IPS DF 4.7 (cell line): ENCODE measurements around the gene GJA4.

Experiments
- DNase-seq: peaks from one replicate; pipeline ENCODE4 v3.0.0-alpha.2; 2013; ENCODE audit warnings: low spot score; ENCODE audit errors: extremely low read depth

Gene GJA4

DNA sequence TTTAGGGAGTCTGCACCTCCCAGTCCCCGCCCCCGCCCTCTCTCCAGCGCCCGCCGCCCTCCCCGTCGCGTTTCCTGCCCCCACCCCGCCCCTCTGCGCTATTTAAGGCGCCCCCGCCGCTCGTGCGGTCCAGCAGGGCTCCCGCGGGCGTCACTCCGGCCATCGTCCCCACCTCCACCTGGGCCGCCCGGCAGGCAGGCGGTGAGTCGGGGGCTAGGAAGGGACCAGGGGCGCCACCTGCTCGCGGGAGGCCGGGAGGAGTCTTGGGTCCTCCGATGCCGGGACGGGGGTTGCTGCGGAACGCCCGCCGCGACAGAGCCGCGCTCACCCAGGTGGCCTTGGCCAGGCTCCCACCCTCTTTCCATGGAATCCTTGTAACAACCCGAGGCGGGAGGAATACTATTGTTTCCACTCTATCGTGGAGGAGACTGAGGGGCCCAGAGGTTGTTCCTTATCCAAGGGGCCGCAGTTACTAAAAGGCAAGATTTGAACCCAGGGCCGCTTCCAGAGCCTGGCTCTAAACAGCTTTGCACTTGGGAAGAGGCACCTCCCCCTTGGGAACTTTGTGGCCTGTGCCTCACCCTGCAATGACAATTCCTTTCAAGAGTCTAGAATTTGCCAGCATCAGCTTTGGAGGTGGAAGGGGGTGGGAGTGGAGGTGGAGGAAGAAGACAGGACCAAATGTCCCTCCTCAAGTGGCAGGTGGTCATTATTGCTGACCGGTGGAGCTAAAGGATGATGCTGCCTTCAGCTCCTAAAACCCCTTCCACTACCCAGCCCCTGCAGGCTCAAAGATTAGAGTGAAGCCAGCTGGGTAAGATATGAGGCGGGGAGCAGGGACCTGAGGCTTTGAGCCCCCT, at the start of gene GJA4:
TSS of gene GJA4 (plus strand) at position 132 of the 860 bp plus-strand sequence. CDS start 1,215 bp downstream, outside the sequence.
- no peak for DNase-seq

DNA sequence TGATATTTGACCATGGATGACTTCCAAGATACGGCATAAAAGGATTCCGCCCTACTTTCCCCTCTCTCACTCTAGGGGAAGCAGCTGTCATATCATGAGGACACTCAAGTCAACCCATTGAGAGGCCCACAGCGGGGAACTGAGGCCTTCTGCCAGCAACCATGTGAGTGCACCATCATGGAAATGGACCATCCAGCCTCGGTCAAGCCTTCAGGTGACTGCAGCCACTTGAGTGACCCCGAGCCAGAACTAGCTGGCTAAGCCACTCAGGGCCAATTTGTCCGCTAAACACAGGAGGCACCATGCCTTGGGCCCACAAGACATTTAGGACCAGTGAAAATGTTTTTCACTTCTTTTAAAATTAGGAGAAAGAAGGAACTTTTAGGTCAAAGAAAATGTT, 49.0 kb upstream of the GJA4 start:
- DNase-seq = no peak

DNA sequence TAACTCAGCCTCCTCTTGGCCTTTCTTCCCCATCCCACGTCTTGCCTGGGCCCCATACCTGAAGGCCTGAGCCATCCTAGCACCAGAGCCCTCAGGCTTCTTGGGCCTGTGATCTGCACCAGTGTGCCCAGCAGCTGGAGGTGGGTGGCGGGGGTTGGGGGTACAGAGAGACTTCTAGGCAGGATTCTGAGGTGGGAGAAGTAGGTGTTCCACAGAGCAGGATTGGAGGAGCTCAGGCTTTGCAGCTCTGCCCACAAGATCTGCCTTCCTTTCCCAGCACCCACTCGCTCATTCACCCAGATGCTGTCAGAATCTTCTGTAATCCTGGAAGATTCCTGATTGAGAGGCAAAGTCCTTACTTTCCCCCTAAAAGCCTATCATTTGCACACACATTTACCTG, 47.9 kb upstream of the GJA4 start:
- DNase-seq = no peak

DNA sequence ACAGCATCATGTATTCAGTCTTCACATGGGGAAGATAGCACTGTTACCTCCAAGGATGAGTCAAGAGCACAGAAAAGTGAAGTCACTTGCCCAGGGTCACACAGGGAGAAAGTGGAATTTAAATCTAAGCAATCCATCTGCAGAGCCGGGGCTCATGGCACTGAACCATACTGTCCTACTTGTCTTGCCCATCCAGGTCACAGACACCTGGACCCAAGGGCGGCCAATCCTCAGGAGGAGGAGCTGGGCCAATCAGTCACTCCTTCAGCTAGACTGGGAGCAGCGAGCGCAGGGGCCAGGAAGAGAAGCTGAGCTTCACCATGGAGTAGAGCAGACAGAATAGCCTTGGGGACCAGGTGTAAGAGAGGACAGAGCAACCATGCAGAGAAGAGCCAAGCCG, 47.1 kb upstream of the GJA4 start:
- DNase-seq = no peak

DNA sequence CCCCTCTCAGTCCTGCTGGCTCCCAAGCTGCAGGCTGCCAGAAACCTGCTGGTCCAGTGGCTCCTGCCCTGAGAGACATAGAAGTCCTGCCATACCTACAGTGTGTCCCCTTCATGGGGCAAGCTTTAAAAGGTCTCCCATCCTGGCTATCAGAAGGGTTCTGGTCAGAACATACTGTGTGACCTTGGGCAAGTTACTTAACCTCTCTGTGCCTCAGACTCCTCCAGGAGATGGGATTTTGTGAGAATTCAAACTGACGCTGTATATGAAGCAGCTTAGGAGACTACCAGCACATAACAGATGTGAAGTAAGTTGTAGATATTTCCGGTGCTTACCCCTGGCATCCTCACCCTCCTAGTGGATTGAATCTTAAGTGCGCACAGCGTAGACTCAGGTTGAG, 46.7 kb upstream of the GJA4 start:
- DNase-seq = no peak

DNA sequence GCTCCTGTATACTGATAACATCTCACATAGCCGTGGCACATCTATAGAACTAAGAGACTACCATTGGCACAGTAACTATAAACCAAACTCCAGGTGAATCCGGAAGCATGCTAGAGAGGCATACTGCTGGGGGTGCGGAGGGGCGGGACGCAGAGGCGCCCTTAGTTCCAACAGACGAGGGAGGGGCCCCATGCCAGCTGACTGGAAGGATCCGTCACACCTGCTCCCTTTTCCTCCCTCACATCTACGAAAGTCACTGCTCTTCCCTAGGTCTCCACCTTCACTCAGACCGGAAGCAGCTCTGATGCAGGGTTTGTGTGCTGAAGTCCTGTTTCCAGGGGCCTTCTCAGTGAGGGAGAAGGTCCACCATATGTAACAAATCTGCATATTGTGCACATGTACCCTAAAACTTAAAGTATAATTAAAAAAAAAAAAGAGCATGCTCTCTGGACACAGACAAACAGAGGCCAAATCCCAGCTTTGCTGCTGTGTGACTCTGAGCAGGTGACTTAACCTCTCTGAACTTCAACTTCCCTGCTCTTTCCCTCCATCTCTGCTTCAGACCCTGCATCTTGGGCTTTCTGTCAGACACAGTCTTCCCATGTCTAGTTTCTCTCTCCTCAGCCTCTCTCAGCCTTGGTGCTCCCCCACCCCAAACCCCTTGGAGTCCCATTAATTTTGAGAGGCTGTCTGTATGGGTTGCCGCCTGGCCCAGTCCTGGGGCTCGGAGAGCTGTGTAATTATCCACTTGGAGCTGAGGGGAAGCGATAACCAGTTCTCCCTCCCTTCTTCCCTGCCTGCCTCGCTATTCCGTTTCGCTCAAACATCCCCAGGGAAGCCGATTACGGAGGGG, 45.8 kb upstream of the GJA4 start:
- no peak for DNase-seq

DNA sequence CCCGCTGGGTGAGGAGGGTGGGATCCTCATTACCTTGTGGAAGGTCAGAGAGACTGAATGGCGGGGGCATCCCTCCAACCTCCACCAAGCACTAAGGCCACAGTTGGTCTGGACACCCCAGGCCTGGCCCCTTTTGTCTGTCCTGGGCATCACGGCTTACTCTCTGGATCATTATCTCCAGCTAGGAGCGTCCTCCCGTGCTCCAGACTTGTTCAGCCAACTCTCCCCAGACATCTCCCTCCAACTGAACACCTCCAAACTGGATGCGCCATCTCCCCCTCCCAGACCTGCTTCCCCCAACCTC, 45.2 kb upstream of the GJA4 start:
- DNase-seq = no peak

DNA sequence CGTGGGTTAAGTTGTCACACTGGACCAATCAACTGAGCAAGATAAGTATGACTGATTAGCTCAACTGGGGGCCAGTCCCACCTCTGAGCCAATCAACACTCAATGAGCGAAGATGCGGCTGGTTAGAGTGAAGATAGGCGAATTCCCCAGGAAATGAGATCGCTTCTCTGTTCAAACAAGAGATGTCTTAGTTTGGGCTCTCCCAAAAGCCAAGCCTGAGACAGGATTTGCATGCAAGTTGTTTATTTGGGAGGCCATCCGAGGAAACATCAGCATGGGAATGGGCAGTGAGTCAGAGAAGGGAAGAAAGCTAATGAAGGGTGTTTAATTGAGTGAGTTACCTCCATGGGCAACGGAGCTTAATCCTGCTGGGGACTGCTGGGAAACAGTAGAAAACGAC, 42.8 kb upstream of the GJA4 start:
- no peak for DNase-seq

DNA sequence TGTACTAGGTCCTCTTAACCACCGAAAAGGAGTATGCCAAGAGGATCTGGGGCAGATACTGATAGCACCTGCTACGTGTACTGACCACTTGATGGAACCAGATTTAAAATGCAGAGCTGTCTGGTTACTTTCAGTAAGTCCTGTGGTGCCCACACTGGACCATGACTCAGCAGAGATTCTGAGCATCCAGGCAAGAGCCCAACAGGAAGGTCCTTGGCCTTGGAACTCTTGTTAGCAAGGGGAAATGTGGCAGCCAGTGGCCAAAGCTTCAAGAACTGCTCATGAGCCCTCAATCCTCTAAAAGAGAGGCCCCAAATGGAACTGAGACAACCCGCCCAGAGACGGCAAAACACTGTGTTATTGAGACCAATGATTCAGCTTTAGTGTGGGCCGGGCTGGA, 42.2 kb upstream of the GJA4 start:
- DNase-seq = no peak

DNA sequence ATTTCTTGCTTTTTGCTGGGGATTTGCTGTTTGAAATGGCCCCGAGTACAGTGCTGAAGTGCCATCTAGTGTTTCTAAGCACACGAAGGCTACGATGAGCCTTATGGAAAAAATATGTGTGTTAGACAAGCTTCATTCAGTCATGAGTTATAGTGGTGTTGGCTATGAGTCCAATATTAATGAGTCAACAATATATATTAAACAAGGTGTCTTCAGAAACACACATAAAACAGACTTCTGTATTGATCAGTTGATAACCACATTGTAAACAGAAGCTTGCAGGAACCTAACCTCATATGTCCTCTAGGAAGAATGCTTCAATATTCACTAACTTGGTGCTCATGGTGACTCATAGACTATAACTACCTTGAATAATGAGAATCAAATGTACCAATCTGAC, 39.6 kb upstream of the GJA4 start:
- no peak for DNase-seq

DNA sequence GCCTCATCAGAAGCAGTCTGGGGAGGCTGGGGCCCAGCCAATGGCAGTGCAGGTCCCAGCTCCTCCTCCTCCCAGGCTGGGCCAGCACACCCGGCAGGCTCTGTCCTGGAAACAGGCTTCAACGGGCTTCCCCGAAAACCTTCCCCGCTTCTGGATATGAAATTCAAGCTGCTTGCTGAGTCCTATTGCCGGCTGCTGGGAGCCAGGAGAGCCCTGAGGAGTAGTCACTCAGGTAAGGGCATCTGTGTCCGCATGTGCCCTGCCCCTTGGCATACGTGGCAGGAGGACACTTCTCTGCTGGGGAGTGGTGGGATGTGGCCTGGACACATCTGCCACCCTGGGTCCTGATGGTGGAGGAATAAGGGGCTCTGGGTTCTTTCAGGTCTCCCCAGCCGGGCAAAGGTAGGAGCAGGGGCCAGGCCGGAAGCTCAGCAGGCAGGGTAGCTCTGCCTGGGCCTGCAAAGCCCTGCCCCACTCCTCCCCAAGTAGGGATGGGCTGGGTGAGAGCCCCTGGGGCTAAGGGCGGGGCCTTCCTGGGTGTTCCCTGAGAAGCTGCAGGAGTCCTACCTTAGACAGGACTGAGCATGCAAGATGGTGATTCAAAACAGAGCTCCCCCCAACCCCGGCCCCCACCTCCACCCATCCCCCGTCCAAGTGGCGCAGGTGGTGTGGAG, 37.7 kb upstream of the GJA4 start, which contains the start of gene GJB5:
TSS of gene GJB5 (plus strand) at position 84 of the 674 bp plus-strand sequence. CDS start 2,284 bp downstream, outside the sequence.
- no peak for DNase-seq

DNA sequence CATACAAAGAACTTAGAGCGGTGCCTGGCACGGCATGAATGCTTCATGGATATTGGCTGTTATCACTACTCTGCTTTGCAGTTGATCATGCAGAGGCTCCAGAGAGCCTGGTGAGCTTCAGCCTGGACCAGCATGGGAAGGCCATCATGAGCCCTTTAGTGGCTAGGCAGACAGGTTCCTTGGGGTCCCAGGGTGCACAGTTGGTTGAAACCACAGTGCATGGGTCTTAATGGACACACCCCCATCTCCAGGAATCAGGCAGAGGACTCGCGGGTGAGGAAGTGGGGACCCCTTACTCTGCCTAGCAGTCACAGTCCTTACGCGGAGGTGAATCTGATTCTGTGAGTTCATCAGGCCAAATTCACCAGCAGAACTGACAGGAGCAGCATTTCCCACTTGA, 36.8 kb upstream of the GJA4 start:
- DNase-seq = no peak

DNA sequence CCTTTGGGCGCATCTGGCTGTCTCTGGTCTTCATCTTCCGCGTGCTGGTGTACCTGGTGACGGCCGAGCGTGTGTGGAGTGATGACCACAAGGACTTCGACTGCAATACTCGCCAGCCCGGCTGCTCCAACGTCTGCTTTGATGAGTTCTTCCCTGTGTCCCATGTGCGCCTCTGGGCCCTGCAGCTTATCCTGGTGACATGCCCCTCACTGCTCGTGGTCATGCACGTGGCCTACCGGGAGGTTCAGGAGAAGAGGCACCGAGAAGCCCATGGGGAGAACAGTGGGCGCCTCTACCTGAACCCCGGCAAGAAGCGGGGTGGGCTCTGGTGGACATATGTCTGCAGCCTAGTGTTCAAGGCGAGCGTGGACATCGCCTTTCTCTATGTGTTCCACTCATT, 35.4 kb upstream of the GJA4 start:
- no peak for DNase-seq

DNA sequence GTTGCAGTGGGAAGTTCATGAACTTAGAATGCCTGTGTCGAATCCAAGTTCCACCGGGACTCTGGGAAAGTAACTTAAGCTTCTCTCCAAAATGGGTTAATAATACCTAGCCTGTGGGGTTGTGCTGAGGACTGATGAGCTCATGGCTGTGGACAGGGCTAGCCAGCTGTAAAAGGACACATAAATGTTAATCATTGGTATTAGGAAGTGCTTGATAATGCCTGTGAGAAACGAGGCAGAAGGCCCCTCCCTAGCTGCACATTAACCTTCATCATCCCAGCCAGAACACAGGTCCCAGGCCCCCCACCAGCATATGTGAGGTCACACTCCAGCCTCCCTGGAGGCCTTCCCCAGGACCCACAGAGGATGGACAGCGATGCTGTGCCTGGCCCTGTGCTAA, 34.0 kb upstream of the GJA4 start:
- no peak for DNase-seq

DNA sequence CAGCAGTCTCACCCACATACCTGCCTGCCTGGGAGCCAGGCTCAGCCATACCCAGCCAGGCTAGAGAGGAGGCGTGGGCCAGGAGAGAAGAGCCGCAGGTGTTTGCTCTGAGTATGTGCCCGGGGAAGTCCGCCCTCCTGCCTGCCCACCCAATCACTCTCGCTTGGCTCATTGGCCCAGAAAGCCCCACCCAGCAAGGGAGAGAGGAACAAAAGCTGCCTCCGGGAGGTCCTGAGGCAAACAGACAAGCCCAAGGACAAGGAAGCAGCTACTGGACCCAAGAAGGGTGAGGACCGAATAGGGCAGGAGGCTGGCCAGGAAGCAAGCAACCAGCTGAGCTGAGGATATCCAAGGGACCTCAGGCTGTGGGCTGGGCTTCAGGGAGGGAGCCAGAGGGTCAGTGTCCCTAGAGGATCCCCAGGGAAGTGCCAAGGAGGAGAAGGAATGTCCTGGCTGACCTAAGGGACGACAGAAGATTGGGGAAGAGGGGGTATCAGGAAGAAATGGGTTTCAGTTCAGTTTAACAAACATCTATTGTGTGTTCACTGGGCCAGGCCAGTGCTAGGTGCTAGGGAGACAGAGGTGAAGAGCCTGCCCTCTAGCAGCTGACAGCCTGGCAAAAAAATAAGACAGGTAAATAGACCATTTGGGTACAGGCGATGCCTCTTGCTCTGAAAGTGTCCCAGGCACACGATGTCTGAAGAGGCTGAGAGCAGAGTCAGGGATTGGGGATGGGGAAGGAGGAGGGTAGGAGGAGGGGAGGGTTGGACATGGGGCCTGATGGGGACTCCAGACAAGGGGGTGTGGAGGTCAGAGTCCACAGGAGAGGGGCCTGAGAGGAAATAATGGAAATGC, 33.1 kb upstream of the GJA4 start, which contains the start of gene GJB4:
TSS of gene GJB4 (plus strand) at position 238 of the 855 bp plus-strand sequence. CDS start 1,515 bp downstream, outside the sequence.
- no peak for DNase-seq

DNA sequence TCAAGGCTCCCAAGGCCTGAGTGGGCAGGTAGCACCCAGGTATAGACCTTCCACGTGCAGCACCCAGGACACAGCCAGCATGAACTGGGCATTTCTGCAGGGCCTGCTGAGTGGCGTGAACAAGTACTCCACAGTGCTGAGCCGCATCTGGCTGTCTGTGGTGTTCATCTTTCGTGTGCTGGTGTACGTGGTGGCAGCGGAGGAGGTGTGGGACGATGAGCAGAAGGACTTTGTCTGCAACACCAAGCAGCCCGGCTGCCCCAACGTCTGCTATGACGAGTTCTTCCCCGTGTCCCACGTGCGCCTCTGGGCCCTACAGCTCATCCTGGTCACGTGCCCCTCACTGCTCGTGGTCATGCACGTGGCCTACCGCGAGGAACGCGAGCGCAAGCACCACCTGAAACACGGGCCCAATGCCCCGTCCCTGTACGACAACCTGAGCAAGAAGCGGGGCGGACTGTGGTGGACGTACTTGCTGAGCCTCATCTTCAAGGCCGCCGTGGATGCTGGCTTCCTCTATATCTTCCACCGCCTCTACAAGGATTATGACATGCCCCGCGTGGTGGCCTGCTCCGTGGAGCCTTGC, 31.5 kb upstream of the GJA4 start:
- DNase-seq = no peak

DNA sequence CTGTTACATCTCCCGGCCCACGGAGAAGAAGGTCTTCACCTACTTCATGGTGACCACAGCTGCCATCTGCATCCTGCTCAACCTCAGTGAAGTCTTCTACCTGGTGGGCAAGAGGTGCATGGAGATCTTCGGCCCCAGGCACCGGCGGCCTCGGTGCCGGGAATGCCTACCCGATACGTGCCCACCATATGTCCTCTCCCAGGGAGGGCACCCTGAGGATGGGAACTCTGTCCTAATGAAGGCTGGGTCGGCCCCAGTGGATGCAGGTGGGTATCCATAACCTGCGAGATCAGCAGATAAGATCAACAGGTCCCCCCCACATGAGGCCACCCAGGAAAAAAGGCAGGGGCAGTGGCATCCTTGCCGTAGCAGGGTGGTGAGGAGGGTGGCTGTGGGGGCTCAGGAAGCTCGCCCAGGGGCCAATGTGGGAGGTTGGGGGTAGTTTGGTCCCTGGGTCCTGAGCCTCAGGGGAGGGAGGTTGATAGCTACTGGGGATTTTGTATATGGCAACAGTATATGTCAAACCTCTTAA, 31.0 kb upstream of the GJA4 start:
- no peak for DNase-seq

DNA sequence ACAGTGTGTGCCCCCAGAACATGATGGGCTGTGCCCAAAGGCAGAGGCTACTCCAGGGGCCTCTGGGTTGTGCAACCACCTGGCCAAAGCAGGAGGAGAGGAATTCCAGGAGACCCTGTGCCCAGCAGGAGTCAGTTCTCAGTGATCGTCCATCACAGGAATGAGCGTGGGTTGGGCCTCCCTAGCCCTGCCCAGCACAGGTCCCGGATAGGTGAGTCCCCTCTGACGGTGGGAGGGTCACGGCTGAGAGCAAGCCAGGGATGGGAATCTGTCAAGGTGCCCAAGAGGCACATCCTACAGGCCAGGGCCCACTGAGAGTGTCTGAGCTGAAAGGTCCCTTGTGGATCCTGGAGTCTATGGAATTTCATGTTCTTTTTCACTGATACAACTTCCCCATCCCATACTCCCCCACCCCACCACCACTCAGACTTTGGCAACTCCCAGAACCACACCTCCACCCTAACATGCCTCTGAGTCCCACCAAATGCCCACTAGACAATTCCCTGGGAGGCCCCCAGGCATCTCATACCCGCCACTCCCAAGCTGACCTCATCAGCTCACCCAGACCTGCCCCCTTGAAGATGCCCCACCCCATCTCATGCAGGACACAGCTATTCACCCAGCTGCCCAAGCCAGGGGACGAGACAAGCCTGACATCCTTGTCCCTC, 30.2 kb upstream of the GJA4 start:
- DNase-seq = no peak

DNA sequence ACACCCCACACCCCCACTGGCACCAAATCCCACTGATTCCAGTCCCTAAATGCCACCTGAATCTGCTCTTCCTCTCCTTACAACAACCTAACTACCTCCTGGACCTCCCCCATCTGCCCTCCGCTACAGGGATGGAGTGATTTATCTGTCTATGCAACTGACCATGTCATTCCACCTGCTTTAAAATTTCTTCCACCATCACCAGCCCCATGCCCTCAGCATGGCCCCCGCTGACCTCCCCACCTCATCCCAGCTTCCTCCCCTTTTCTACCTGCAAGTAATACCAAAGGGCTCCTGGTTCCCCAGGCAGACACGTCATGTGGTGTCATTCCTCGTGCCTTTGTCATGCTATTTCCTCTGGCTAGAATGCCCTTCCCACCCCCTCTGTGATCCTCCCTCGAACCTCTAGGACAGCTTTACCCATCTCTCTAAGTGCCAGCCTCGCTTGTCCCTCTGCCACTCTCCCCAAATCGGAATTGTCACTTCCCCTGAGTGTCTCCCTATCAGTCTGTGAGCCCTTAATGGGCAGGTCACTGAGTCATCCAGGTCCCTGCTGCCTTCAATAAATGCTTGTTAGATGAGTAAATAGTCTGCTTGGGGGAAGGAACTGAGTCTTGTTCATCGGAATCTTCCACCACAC, 29.5 kb upstream of the GJA4 start:
- DNase-seq = no peak
